GM20000 (cell line): ENCODE measurements around the gene APEX2.

Experiments
- DNase-seq: peaks from one replicate; pipeline ENCODE4 v3.0.0; 2012; ENCODE audit warnings: low spot score
- CTCF ChIP-seq: IDR thresholded peaks from 2 replicates; pipeline ENCODE4 v1.5.1; 2012; ENCODE audit warnings: mild to moderate bottlenecking, control low read depth; ENCODE audit errors: extremely low read depth, missing control alignments

APEX2 gene

GRCh38 chrX:55026143-55026542, 26.0 kb downstream of the APEX2 start:
- TF ChIP-seq CTCF: no peak
- no peak for DNase-seq

GRCh38 chrX:55026840-55027239, 26.7 kb downstream of the APEX2 start:
- no peak for DNase-seq
- no peak for TF ChIP-seq CTCF

- no peak for DNase-seq
- no peak for TF ChIP-seq CTCF
These were observed 27.9 kb downstream of the APEX2 start for GRCh38 chrX:55028040-55028439.

- no peak for TF ChIP-seq CTCF
- DNase-seq: no peak
These were observed 28.4 kb downstream of the APEX2 start for GRCh38 chrX:55028611-55029010.

- no peak for TF ChIP-seq CTCF
- no peak for DNase-seq
These were observed 29.1 kb downstream of the APEX2 start for GRCh38 chrX:55029291-55029690.

- TF ChIP-seq CTCF: no peak
- no peak for DNase-seq
These were observed 30.4 kb downstream of the APEX2 start, which contains the start of gene ALAS2 for GRCh38 chrX:55030271-55031205. Gene ALAS2, minus strand, starts transcription at chrX:55030977. Its CDS starts 4,977 bp downstream, at chrX:55026000.

GRCh38 chrX:55033429-55033828, 33.3 kb downstream of the APEX2 start:
- TF ChIP-seq CTCF: no peak
- no peak for DNase-seq
